Stimulated activated CD8-positive, alpha-beta memory T cell treated with anti-CD3 and anti-CD28 coated beads, Interleukin-4, amount 100 ng/mL, for 4 hours (primary cell): ENCODE measurements around the gene APOBR.
A peak's percentile ranks its signal among the peaks of the same experiment; 100 is the strongest.
"Not testable (repeated sequence)": the region's sequence is repeated elsewhere in the genome, so short reads cannot be mapped to it uniquely, and the experiment has no call there.

Experiments used
- DNase-seq, 2 donors: peaks; one replicate each; pipeline ENCODE4 v3.0.0-alpha.2; 2020; ENCODE audit warnings: low read depth in 2 of 2, low spot score in 1 of 2

The APOBR gene

GRCh38 chr16:28494121-28494851, at the start of gene APOBR:
TSS of gene APOBR (plus strand) at chr16:28494643. CDS start at chr16:28494682, 39 bp downstream.
- peak; percentile 72 to 80 for DNase-seq

- DNase-seq, result not testable (repeated sequence)
Measured at GRCh38 chr16:28446388-28446787, 48.1 kb upstream of the APOBR start.

GRCh38 chr16:28447081-28447480, 47.4 kb upstream of the APOBR start:
- DNase-seq, result not testable (repeated sequence)

- no peak for DNase-seq
Measured at GRCh38 chr16:28473714-28474265, 20.7 kb upstream of the APOBR start.

- DNase-seq, result no peak
Measured at GRCh38 chr16:28475221-28475620, 19.2 kb upstream of the APOBR start.

- DNase-seq, result no peak
Measured at GRCh38 chr16:28477311-28477920, 17.0 kb upstream of the APOBR start.

GRCh38 chr16:28478506-28479180, 15.8 kb upstream of the APOBR start:
- no peak for DNase-seq

GRCh38 chr16:28482026-28482425, 12.4 kb upstream of the APOBR start:
- no peak for DNase-seq

GRCh38 chr16:28483361-28483760, 11.1 kb upstream of the APOBR start:
- not testable (repeated sequence) for DNase-seq

GRCh38 chr16:28486266-28486665, 8.2 kb upstream of the APOBR start:
- no peak for DNase-seq

GRCh38 chr16:28491230-28491969, 3.0 kb upstream of the APOBR start:
- no peak for DNase-seq

- DNase-seq, result peak; percentile 71 to 80
Measured at GRCh38 chr16:28491970-28492474, 2.4 kb upstream of the APOBR start, which contains the start of gene CLN3. TSS of gene CLN3 (minus strand) at chr16:28492074. CDS start at chr16:28491759, 315 bp downstream.

- no peak for DNase-seq
Measured at GRCh38 chr16:28492511-28492910, 1.9 kb upstream of the APOBR start.

- DNase-seq, result no peak
Measured at GRCh38 chr16:28495098-28495793, 803 bp downstream of the APOBR start.

GRCh38 chr16:28495795-28496749, 1.6 kb downstream of the APOBR start:
- DNase-seq, result no peak

GRCh38 chr16:28496844-28497243, 2.4 kb downstream of the APOBR start:
- DNase-seq, result no peak

GRCh38 chr16:28497386-28497785, 2.9 kb downstream of the APOBR start:
- no peak for DNase-seq

GRCh38 chr16:28497861-28498599, 3.6 kb downstream of the APOBR start:
- no peak for DNase-seq
